Fibroblast of villous mesenchyme (primary cell): Measurements from ENCODE around the gene TMEM184A. TPM values are rescaled to one million over a fixed set of nuclear protein-coding genes. Genes with fewer than 3 reads are reported as not detected.
A peak's percentile ranks its signal among the peaks of the same experiment; 100 is the strongest.

ENCODE experiments used
- DNase-seq: peaks from one replicate; pipeline ENCODE4 v3.0.0-alpha.2; 2010; ENCODE audit warnings: low read depth
- H3K4me3 ChIP-seq: 2 replicates; pipeline ENCODE4 v1.5.1; 2011; ENCODE audit warnings: low read depth, mild to moderate bottlenecking, low read length
- CTCF ChIP-seq: IDR thresholded peaks from 2 replicates; pipeline ENCODE4 v1.5.1; 2012; ENCODE audit warnings: low read depth, mild to moderate bottlenecking, low read length; ENCODE audit not compliant: insufficient read depth
- total RNA-seq: library from RNA; depleted of rRNA; stranded (reverse); fragments of >200 nt; gene quantifications from 2 replicates; pipeline ENCODE4 v1.2.3, GENCODE V29; 2012

TMEM184A gene
- total RNA-seq, 1 donor = 0.86 TPM

GRCh38 chr7:1572111-1572822, 16.3 kb upstream of the TMEM184A start:
- DNase-seq = no peak

GRCh38 chr7:1569833-1570632, 14.0 kb upstream of the TMEM184A start, which contains the start of gene PSMG3:
Gene PSMG3 (minus strand): TSS chr7:1570032. CDS start chr7:1569339, 693 bp downstream.
- TF ChIP-seq CTCF = peak; percentile 14
- peak; percentile 90 for DNase-seq
- peak within 1 kb of the TSS; percentile 94 for H3K4me3 ChIP-seq

More at GRCh38 chr7:1572111-1572822, 16.3 kb upstream of the TMEM184A start:
- H3K4me3 ChIP-seq = no peak overlapping the region
- TF ChIP-seq CTCF = no peak

- no peak for DNase-seq
- peak overlapping the region; percentile 94 for H3K4me3 ChIP-seq
- TF ChIP-seq CTCF = no peak
These were observed 13.4 kb upstream of the TMEM184A start for GRCh38 chr7:1569440-1569832.

- TF ChIP-seq CTCF = no peak
- peak overlapping the region; percentile 94 for H3K4me3 ChIP-seq
- DNase-seq = peak; percentile 66
These were observed 13.0 kb upstream of the TMEM184A start for GRCh38 chr7:1569016-1569415.

- H3K4me3 ChIP-seq = no peak overlapping the region
- peak; percentile 72 for DNase-seq
These were observed 12.0 kb upstream of the TMEM184A start for GRCh38 chr7:1567896-1568510.

More at GRCh38 chr7:1567896-1568510, 12.0 kb upstream of the TMEM184A start:
- no peak for TF ChIP-seq CTCF
